ENCODE data around the gene ATCAY.

- TF ChIP-seq, protein P1, sequence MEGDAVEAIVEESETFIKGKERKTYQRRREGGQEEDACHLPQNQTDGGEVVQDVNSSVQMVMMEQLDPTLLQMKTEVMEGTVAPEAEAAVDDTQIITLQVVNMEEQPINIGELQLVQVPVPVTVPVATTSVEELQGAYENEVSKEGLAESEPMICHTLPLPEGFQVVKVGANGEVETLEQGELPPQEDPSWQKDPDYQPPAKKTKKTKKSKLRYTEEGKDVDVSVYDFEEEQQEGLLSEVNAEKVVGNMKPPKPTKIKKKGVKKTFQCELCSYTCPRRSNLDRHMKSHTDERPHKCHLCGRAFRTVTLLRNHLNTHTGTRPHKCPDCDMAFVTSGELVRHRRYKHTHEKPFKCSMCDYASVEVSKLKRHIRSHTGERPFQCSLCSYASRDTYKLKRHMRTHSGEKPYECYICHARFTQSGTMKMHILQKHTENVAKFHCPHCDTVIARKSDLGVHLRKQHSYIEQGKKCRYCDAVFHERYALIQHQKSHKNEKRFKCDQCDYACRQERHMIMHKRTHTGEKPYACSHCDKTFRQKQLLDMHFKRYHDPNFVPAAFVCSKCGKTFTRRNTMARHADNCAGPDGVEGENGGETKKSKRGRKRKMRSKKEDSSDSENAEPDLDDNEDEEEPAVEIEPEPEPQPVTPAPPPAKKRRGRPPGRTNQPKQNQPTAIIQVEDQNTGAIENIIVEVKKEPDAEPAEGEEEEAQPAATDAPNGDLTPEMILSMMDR (IDR thresholded peaks at IDR 0.05 in 4 of 5, conservative IDR thresholded peaks at IDR 0.05 in 1 of 5), result no peak
- TF ChIP-seq POLR2A (IDR thresholded peaks at IDR 0.05), result no peak
Observed at GRCh38 chr19:3881272-3882040, 971 bp downstream of the ATCAY start.

Data from gastrocnemius medialis (tissue), 4 donors.